ENCODE results near the gene PITX3.
"Not testable (repeated sequence)": the region's sequence is repeated elsewhere in the genome, so short reads cannot be mapped to it uniquely, and the experiment has no call there.

Gene PITX3

DNA sequence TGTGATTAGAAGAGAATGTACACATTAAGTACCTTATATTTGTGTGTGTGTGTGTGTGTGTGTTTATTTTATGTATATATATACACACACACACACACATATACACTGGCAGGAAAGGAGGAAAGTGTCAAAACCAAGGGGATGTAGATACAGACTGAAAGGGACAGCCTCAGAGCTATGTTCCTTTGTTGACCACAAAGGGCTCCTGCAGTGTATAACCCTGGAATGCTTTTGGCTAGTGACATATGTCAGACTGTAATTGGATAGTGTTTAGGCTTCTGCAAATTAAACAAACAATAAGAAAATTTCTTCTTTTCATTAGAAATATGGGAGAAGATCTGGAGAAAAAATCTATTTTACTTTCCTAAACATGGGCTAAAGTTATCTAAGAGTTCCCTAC is 19.9 kb upstream of the PITX3 start:
- no peak for DNase-seq (ENCODE audit: low spot score)

GRCh38 chr10:102255404-102255803 is 14.1 kb upstream of the PITX3 start:
- no peak for DNase-seq (ENCODE audit: low spot score)

- DNase-seq (ENCODE audit: low spot score) = no peak
Observed at GRCh38 chr10:102254426-102254825, 13.1 kb upstream of the PITX3 start.

DNA sequence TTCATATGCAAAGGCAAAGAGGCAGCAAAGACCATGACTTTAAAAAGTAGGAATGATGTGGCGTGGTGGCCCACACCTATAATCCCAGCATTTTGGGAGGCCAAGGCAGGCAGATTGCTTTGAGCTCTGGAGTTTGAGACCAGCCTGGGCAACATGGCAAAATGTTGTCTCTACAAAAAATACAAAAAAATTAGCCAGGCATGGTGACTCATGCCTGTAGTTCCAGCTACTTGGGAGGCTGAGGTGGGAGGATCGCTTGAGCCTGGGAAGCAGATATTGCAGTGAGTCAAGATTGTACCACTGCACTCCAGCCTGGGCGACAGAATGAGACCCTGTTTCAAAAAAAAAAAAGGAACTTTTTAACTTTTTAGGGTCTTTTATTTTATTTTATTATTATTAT is 11.2 kb upstream of the PITX3 start:
- DNase-seq (ENCODE audit: low spot score) = not testable (repeated sequence)

DNA sequence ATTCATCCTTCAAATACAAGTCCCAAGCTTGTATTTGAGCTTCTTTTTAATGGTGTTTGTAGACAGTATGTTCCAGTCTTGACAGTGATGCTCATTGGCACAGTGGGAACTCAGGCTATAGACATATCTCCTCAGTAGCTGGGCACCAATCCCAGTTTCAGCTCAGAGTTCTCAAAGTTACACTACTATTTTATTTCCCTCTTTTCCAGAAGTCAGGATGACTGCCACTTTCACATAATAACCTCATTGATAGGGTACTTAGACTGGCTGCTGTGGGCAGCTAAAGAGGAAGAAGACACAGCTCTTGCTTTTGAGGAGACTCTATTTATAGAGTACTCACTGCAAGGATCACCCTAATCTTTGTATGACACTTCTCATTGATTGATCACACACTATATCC is 6.4 kb upstream of the PITX3 start:
- DNase-seq (ENCODE audit: low spot score) = no peak

GRCh38 chr10:102246261-102246660 is 4.9 kb upstream of the PITX3 start:
- no peak for DNase-seq (ENCODE audit: low spot score)

GRCh38 chr10:102245932-102246251 is 4.6 kb upstream of the PITX3 start:
- no peak for DNase-seq (ENCODE audit: low spot score)

GRCh38 chr10:102245082-102245931 is 4.0 kb upstream of the PITX3 start, which contains the start of gene GBF1:
Gene GBF1, plus strand, starts transcription at chr10:102245532. Its CDS starts 13,407 bp downstream, at chr10:102258939.
- peak; percentile 100 for DNase-seq (ENCODE audit: low spot score)

DNA sequence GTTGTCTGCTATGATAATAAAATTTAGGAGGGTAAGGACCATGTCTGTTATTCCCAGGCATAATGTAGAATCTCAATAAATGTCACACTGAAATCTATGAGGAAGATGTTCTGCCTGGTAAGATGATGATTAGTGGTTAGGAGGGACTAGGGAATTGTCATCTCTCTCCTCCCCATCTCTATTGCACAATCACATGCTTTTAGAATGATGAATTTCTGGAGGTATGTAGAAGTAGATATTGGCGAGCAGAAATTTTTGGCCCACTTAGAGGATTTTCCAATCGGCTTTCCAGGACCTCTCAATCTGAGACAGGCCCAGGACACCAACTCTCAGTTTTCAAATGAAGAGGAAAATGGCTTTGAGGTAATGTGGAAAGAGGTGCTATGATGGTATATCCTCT is 2.0 kb upstream of the PITX3 start:
- DNase-seq (ENCODE audit: low spot score) = no peak

DNA sequence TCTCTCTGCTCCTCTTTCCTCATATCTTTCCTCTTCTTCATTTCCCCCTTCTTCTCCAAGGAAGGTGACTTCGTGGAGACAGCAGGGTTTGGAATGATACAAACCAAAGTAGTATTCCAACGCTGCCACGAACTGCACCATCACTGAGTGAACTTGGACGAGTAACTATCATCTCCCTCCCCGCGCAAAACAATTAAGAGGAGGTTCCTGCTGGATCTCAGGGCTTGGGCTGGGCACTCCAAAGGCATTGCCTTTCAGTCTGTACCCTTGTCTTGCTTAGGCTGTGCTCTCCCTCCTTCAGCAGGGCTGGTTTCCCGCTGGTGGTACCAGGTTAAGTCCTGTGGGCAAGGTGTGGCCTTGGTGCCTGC is 790 bp upstream of the PITX3 start:
- no peak for DNase-seq (ENCODE audit: low spot score)

DNA sequence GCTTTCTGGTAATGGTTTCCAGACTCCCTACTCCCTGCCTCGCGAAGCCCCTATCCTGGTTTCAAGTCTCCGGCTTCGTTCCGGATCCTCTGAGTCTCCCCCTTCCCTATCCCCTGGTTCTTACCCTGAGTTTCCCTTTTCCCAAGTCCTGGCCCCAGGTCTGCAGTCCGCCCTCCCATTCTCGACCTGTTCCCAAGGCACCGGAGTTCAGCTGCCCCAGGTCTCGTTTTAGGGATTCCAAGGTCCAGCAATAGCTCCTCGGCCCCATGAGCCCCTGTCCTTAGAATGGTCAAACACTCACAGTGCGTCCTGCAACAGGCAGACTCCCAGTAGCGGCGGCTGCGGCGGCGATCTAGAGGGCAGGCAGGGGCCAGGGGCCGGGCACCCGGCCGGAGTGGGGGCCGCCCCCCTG is 274 bp downstream of the PITX3 start:
- no peak for DNase-seq (ENCODE audit: low spot score)

- no peak for DNase-seq (ENCODE audit: low spot score)
Observed at GRCh38 chr10:102240467-102241031, 763 bp downstream of the PITX3 start.

- no peak for DNase-seq (ENCODE audit: low spot score)
Observed at GRCh38 chr10:102237711-102238252, 3.5 kb downstream of the PITX3 start.

DNA sequence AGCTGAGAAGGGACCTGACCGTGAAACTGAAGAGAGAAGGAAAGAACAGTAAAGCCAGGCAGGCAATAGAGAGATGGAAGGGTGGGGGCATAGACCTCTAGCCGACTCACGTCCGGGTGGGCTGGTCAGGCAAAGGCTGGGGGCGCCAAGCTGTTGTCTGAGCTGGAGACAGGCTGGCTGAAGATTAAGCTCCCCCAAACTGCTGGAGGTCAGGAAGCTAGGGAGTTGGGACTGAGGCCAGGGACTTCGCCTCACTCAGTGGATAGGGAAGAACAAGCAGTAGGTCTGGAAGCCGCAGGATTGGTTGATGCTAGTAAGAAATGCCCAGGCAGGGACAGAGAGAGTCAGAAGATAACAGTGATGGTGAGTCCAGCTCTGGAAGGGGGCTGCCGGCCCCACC is 5.3 kb downstream of the PITX3 start:
- no peak for DNase-seq (ENCODE audit: low spot score)

DNA sequence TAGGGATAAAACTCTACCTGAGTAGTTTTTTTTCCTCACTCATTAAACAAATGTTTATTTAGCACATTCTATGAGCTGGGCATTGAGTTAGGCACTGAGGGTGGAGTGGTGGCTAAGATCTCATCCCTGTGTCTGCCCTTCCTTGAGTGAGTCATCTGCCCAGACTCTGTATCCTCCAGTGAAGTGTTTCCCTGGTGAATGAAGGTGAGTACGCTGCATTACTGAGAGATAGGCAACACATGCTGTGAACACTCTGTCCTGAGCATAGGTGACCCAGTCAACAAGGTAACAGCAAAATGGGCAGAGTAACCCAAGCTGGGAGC is 5.8 kb downstream of the PITX3 start:
- no peak for DNase-seq (ENCODE audit: low spot score)

DNA sequence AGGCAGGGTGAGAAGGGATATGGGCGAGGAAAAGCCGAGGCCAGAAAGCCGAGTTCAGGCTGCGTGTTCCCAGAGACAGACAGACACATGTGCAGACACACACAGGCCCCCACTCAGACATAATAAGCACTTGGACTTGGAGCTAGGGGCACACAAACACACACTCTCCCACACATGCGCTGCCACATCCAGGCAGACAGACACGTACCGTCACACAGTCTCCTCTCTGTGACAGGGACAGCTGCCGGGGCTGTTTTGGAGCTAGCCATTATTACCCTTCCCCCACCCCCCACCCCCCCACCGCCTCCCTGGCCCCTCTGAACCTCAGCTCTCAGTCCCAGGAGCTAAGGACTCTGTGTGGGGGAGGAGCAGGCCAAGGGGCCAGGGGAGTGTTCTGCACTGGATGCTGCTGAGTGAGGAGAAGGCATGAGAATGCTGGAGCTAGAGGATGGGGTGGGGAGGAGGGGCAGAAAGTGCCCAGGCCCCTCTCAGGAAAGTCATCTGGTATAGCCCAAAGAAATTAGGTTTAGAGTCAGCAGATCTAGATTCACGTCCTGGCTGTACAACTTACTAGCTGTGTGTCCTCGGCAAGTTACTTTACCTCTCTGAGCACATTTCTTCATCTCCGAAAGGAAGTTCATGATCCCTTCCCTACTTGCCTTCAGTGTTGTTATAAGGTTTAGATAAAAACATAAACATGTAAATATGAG is 6.3 kb downstream of the PITX3 start:
- no peak for DNase-seq (ENCODE audit: low spot score)

DNA sequence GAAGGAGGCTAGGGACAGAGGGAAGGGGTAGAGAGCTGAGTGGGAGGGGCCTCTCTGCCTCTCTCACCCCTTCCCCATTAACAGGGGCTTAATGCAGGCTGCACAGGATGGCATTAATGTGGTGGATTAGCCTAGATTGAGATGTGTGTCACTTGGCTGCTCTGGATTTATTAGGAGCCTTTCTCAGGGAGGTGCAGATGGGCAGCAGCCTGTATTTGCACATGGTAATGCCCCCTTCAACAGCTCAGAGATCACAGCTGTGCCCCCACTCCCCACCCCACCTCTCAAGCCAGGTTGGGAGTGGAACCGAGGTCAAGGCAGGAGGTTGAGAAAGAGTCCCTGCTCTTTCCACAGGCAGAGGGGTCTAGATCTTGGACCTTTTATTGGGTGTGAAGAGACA is 7.3 kb downstream of the PITX3 start:
- DNase-seq (ENCODE audit: low spot score) = no peak

DNA sequence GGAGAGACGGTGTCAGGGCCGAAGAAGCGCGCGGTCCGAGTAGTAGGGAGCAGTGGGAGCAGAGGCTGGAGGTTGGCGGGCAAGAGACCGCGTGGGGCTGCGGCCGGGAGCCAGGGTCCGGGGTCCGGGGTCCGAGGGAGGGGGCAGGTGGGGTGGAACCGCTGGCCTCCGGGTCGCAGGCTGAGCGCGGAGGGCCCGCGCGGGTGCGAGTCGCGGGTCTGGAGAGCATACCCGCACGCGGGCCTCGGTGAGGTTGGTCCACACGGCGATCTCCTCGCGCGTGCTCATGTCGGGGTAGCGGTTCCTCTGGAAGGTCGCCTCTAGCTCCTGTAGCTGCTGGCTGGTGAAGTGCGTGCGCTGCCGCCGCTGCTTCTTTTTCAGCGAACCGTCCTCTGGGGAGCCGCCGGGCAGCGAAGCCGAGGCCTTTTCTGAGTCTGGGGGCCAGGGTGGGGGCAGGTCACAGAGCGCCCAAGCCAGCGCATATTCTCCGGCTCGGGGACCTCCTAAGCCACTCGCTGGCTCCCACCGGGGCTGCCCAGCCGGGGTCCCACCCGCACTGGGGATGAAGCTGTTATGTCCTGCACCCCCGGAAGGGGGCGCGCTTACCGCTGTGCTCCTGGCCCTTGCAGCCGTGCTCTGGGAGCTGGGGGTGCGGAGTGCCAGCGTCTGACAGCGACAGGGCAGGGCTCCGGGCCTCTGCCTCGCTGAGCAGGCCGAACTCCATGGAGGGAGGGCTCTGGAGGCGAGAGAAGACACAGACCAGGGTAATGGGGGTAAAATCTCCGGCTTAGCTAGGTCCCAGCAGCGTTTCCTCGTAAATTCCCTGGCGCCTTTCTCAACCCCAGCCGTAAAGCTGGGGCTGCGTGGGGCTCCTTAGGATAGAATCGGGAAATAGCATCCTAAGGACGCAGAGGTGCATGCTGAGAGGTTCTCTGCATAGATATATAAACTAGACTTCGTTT is 9.7 kb downstream of the PITX3 start:
- peak; percentile 61 for DNase-seq (ENCODE audit: low spot score)

DNA sequence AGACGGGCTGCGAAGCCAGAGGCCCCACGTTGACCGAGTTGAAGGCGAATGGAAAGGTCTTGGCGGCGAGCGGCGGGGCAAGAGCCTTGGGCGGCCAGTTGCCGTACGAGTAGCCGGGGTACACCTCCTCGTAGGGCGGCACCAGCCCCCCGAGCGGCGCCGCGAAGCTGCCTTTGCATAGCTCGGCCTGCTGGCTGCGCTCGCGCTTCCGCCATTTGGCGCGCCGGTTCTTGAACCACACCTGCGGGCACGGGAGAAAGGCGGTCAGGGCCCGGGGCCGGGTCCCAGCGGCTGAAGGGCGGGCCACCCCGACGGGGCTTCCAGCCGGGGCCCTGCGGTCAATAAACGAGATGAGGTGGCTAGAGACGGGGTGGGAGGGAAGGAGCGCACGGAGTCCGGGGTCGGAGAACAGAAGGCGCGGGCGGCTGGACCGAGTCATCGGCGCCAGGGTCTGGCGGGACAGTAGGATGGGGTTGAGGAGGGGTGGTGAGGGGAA is 10.4 kb downstream of the PITX3 start:
- no peak for DNase-seq (ENCODE audit: low spot score)

- DNase-seq (ENCODE audit: low spot score) = no peak
Observed at GRCh38 chr10:102230264-102230860, 10.9 kb downstream of the PITX3 start.

GRCh38 chr10:102229810-102230263 is 11.5 kb downstream of the PITX3 start:
- peak; percentile 74 for DNase-seq (ENCODE audit: low spot score)

Data from SK-N-DZ (cell line).